ENCODE measurements around the gene PAIP1.
"Not testable (repeated sequence)": the region's sequence is repeated elsewhere in the genome, so short reads cannot be mapped to it uniquely, and the experiment has no call there.

PAIP1 gene

GRCh38 chr5:43583724-43584123, 26.8 kb upstream of the PAIP1 start:
- Histone ChIP-seq H2AFZ (ENCODE audit: low read depth) (no peak overlapping the region), H3K4me2 (no peak overlapping the region), H3K36me3 (ENCODE audit: insufficient read depth) (no peaks in the 10 kb centered on the region), H3K4me3 (IDR thresholded peaks at IDR 0.05; ENCODE audit: insufficient read depth, low read depth, low read length) (no peak overlapping the region), H3K4me1 (ENCODE audit: low read depth, poor library complexity, severe bottlenecking) (no peaks in the 10 kb centered on the region), H3K27me3 (ENCODE audit: insufficient read depth, low read depth) (no peaks in the 10 kb centered on the region), H3K27ac (no peak overlapping the region), H3K9ac (no peak overlapping the region), H3K79me2 (ENCODE audit: insufficient read depth, low read depth) (no peaks in the 10 kb centered on the region), H4K20me1 (ENCODE audit: insufficient read depth) (no peaks in the 10 kb centered on the region)
- TF ChIP-seq, protein P1, sequence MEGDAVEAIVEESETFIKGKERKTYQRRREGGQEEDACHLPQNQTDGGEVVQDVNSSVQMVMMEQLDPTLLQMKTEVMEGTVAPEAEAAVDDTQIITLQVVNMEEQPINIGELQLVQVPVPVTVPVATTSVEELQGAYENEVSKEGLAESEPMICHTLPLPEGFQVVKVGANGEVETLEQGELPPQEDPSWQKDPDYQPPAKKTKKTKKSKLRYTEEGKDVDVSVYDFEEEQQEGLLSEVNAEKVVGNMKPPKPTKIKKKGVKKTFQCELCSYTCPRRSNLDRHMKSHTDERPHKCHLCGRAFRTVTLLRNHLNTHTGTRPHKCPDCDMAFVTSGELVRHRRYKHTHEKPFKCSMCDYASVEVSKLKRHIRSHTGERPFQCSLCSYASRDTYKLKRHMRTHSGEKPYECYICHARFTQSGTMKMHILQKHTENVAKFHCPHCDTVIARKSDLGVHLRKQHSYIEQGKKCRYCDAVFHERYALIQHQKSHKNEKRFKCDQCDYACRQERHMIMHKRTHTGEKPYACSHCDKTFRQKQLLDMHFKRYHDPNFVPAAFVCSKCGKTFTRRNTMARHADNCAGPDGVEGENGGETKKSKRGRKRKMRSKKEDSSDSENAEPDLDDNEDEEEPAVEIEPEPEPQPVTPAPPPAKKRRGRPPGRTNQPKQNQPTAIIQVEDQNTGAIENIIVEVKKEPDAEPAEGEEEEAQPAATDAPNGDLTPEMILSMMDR (conservative IDR thresholded peaks at IDR 0.05; ENCODE audit: low read depth, low read length) = no peak

- Histone ChIP-seq H4K20me1 (ENCODE audit: insufficient read depth) (no peaks in the 10 kb centered on the region), H3K27me3 (ENCODE audit: insufficient read depth, low read depth) (no peaks in the 10 kb centered on the region), H3K4me3 (IDR thresholded peaks at IDR 0.05; ENCODE audit: insufficient read depth, low read depth, low read length) (no peak overlapping the region), H3K27ac (no peak overlapping the region), H2AFZ (ENCODE audit: low read depth) (no peak overlapping the region), H3K79me2 (ENCODE audit: insufficient read depth, low read depth) (no peaks in the 10 kb centered on the region), H3K4me1 (ENCODE audit: low read depth, poor library complexity, severe bottlenecking) (no peaks in the 10 kb centered on the region), H3K4me2 (no peak overlapping the region), H3K9ac (no peak overlapping the region), H3K36me3 (ENCODE audit: insufficient read depth) (no peaks in the 10 kb centered on the region)
- TF ChIP-seq, protein P1 (conservative IDR thresholded peaks at IDR 0.05; ENCODE audit: low read depth, low read length) = no peak
These were observed 25.5 kb upstream of the PAIP1 start for GRCh38 chr5:43582082-43583005.

GRCh38 chr5:43581398-43581797, 24.5 kb upstream of the PAIP1 start:
- Histone ChIP-seq H2AFZ (ENCODE audit: low read depth) (no peak overlapping the region), H3K27me3 (ENCODE audit: insufficient read depth, low read depth) (no peaks in the 10 kb centered on the region), H3K79me2 (ENCODE audit: insufficient read depth, low read depth) (no peaks in the 10 kb centered on the region), H3K4me2 (no peak overlapping the region), H3K27ac (no peak overlapping the region), H3K36me3 (ENCODE audit: insufficient read depth) (no peaks in the 10 kb centered on the region), H3K4me1 (ENCODE audit: low read depth, poor library complexity, severe bottlenecking) (no peaks in the 10 kb centered on the region), H4K20me1 (ENCODE audit: insufficient read depth) (no peaks in the 10 kb centered on the region), H3K4me3 (IDR thresholded peaks at IDR 0.05; ENCODE audit: insufficient read depth, low read depth, low read length) (no peak overlapping the region), H3K9ac (no peak overlapping the region)
- TF ChIP-seq, protein P1 (conservative IDR thresholded peaks at IDR 0.05; ENCODE audit: low read depth, low read length) = no peak

DNA sequence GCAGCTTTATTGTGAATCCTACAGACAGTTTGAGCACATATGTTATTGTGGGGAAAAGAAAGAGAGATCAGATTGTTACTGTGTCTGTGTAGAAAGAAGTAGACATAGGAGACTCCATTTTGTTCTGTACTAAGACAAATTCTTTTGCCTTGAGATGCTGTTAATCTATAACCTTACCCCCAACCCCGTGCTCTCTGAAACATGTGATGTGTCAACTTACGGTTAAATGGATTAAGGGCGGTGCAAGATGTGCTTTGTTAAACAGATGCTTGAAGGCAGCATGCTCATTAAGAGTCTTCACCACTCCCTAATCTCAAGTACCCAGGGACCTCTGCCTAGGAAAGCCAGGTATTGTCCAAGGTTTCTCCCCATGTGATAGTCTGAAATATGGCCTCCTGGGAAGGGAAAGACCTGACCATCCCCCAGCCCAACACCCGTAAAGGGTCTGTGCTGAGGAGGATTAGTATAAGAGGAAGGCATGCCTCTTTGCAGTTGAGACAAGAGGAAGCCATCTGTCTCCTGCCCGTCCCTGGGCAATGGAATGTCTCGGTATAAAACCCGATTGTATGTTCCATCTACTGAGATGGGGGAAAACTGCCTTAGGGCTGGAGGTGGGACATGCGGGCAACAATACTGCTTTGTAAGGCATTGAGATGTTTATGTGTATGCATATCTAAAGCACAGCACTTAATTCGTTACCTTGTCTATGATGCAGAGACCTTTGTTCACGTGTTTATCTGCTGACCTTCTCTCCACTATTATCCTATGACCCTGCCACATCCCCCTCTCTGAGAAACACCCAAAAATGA, 23.7 kb upstream of the PAIP1 start:
- H3K4me3 ChIP-seq (IDR thresholded peaks at IDR 0.05; ENCODE audit: insufficient read depth, low read depth, low read length); H3K27me3 ChIP-seq (ENCODE audit: insufficient read depth, low read depth); H3K36me3 ChIP-seq (ENCODE audit: insufficient read depth); H2AFZ ChIP-seq (ENCODE audit: low read depth); H4K20me1 ChIP-seq (ENCODE audit: insufficient read depth); H3K27ac ChIP-seq; H3K4me2 ChIP-seq; H3K4me1 ChIP-seq (ENCODE audit: low read depth, poor library complexity, severe bottlenecking); H3K79me2 ChIP-seq (ENCODE audit: insufficient read depth, low read depth); H3K9ac ChIP-seq: not testable (repeated sequence)

All from KMS-11 (cell line).